Measurements from ENCODE around the gene MAPKBP1.

The MAPKBP1 gene

DNA sequence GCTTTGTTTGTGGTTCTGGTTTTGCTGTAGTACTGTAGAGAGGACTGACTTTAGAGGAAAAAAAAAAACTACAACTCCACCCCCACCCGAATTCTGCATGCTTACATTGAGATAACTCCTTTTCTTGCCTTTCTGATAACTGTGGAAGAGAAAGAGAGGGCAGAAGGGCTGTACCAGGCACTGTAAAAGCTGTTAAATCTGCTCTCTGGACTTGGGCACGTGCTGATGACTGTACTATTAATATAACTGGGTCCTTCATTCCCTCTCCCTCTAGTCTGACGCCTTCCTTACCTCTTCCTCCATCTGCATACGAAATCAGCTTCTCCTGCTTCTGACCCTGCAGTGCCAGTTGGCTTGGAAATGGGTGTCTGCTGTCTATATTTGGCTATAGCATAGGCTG, 15.0 kb downstream of the MAPKBP1 start:
- DNase-seq, result no peak

DNA sequence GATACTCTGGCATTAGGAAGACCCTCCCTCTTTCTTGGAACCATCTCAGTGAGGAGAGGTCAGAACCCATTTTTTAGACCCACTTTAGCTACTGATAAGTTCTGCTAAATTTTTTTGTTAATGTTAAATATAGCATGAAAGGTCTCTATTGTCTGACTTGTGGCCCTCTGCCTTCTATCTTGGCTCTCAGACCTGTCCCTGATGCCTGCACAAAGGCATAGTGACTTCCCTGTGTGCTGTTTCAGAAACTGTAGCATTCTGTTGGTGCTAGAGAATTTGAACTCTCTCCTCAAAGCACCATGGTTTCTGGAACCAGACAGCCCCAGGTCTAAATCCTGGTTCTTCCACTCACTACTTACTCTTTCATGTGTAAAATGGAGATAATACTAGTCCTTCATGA, 15.4 kb downstream of the MAPKBP1 start:
- DNase-seq, result no peak

DNA sequence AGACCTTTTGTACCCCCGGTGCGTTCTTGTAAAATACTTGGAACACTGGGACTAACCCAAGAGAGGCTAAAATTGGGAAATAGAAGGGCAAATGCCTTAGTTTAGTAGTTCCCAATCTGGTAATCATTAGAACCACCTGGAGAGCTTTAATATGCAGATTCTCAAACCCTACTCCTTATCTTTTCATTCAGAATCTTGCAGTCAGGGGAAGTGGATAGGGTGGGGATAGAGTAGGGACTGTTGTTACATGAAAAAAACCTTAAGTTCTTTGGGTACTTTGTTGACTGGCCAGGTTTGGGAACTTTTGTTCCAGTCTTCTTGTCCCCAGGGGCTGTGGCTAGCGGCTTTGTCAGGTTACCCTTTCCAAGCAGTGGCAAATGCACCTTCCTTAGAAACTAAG, 15.9 kb downstream of the MAPKBP1 start:
- DNase-seq, result no peak

DNA sequence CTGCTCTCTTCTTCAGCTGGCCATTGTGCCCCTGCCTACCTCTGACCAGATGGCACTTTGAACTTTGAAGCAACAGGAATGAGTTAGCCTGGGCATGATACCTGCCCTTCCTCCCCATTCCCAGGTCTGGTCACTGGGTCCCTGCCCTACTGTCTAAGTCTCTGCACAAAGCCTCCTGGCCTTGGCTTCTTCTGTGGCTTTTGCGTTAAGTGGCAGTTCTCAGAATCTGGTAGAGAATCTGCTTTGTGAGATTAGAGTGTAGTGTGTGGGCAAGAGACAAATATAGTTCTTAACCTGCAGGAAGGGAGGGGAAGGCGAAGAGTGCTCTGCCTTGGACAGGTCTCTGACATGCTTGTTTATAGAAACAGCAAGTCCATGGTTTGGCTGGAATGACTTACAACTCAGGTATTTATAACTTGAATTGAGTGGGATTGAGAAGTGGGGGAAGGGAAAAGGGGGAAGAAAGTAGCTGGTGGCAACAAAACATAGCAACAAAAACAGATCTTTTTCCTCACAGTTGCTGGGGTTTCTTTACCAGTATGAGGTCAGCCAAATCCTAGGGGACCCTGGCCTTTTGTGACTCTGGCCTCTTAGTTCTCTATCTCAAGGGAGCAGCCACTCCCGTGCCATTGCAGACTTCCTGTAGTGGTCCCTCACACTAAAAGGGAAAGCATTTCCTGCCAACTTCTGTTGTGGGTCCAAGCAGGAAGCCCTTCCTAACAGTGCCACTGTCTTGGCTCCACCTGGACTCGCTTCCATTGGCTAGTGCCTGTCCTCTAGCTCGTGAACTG, 16.7 kb downstream of the MAPKBP1 start:
- no peak for DNase-seq

DNA sequence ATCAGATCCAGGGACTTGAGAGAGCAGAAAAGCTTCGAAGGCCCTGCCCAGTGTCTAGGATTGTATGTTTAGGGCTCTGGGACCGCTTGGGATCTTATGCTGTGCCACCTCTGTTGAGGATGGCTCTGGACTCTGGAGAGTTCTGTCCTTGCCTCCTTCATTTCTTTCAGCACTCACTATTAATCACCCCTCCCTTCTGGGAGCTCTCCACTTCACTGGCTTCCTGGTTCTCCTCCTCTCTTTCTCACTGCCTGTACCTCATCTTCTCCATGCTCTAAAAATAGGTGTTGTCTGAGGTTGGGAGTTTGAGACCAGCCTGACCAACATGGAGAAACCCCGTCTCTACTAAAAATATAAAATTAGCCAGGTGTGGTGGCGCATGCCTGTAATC, 17.3 kb downstream of the MAPKBP1 start:
- DNase-seq, result no peak

DNA sequence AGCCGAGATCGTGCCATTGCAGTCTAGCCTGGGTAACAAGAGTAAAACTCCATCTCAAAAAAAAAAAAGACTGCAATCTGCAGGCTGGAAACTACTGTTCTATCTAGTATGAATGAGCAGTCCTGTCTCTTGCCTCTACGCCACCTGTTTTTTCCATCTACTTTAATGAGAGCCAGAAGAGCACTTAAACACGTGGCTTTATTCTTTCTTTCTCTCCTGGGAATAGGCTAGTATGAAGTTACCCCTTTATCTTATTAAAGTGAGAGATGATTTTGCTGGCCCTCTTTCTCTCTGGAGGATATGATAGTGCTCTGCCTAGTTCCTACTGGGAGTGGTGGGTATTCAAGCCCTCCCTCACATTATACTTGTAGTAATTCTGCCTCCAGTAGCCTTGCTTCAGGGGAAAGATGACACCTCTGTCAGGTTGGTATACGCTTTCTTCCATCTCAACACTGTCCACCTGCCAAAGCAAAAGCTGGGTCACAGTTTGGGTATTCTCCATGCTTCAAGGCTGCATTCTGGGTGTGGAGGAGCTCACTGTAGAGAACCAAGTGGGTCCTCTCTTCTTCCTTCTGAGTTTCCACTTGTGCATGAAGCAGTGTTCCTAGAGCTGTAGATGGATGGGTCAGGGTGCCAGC, 17.8 kb downstream of the MAPKBP1 start:
- no peak for DNase-seq

DNA sequence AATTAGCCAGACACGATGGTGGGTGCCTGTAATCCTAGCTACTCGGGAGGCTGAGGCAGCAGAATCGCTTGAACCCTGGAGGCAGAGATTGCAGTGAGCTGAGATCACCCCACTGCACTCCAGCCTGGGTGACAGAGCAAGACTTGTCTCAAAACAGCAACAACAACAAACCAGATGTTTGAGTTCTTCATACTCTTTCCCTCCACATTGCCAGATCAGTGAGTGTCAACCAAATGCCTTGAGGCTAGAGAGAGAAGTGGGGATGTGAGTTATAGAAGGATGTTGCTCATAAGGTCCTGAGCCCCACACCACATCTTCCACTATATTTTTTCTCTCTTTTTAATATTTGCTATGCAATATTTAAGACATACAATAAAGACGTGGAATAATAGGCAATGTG, 19.8 kb downstream of the MAPKBP1 start:
- DNase-seq, result no peak

DNA sequence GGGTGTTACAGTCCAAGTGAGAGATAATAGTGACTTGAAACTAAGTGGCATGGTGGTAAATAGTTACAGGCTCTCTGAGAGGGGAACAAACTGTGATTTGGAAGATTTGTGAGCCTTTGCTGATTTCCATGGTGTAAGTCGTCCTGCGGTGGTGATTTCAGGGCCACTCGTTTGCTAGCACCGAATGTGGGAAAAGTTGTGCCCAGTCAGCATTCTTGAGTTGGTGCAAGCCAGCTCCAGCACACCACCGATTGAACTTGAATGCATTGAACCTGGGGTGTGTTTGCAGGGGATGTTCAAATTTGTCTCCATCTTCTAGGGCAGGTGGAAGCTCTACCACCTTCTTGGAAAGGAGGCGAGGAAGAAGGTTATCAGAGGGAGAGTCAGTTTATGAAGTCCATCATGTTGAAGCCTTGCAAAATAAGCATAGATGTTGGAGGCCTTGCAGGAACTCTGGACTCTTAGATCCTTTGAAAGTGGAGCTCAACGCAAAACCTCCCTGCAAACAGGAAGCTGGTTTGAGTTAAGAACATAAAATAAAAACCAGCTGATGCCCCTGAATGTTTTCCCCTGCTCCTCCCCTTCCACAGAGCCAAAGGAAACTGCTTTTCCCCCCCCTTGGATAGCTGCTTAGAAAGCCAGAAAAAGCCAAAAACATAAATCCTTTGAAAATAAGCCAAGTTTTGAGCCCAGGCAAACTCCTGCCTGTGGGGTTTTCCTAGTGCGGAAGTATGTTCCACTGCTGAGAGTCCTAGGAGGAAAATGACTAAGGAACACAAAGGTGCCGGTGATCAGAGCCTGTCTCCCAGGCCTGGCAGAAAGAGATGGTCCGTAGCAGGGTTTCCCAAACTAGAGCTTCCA, 21.9 kb downstream of the MAPKBP1 start:
- no peak for DNase-seq

DNA sequence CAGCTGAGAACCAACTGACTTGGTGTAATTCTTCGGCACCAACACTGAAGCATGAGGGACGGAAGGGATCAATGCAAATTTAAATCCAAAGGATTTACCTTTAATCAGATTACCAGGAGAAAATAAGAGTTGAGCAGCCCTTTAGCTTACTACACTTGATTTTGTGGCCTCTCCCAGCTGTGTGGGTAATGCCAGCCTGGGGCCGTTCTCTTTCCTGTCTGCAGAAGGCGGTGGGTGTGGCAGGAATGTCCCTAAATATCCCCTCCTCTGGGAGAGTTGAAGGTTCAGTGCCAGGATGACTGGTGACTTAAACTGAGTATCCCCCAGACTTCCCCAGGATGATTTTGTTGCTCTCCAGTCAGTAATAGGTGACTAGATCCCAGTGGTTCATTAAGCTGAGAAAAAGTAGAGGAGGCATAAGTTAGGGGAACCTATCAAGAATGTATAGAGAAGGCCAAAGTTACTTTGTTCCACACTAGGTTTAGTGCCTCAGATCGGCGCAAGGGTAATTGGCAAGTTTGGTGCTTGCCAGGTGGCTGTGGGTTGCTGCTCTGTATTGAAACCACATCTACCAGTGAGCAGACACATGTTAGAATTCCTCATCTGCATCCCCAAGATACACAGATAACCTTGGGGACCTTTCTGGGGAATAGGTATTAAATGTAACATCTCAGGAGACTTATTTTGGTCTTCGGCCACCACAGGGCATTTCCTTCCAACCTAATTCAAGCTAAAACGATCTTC, 23.1 kb downstream of the MAPKBP1 start:
- no peak for DNase-seq

DNA sequence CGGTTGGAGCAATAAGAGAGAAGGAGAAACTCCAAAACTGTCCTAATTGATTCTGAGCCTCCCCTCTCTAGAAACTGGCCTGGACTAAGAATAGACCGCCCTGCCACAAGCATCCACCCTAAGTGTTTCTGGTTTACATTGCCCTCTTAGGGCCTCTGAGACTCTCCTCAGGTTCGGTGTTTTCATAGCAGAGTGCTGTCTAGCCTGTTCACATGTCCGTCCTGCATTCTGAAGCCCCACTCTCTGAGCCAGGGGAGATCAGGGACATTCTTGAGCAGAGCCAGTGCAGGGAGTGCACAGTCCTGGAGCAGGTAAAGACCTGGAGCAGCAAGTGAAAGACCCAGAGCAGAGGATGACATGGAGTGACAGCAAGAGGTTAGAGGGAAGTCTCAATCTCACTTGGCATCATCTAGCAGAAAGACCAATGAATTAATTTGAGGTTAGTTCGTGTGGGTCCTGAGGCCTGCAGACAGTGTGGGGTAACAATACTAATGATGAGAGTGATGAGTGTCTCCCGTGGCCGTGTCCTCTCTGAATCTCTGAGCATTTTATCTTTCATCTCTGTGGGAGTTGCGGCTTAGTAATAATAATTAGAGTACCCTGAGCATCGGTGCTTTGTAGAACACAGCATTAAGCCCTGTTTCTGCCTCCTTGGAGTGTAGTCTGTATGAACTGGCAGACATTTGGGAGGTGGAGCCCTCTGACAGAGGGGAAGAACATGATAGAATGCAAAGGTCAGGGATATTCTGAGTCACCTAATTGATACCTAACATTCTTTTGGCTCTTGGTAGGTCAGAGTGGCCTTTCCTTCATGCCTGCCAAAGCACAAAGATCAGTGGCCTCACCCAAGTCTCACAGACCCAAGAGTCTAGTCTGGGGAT, 24.6 kb downstream of the MAPKBP1 start:
- DNase-seq, result no peak

DNA sequence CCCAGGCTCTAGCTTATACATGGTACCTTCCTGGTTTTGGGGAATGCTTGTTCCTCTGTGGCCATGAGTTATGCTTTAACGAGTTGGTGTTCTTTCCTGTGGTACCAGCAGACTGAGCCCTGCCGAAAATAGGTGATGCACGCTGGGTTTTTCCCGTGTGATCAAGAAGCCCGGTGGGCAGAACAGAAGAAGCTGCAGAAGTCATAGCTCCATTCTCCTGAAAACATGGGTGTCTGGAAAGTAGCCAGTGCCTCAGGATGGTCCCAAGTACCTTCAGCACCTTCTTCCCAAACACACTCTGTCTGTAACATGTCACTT, 25.2 kb downstream of the MAPKBP1 start:
- DNase-seq, result no peak

DNA sequence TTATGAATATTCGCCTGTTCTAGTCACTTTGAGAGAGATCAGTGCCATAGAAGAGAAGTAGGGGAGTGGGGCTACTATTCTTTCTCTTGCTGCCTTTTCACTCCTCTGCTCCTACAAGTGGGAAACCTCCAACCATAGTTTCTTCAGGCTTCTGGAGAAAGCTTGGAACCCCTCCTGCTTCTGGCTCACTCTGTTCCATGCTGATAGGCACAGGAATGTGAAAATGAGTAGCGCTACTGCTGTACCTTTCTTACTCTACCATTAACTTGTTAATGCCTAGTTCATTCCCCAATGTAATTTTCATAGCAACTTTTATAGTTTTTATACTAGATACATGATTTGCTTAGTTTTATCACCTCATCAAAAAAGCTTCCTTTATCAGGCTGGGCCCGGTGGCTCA, 26.9 kb downstream of the MAPKBP1 start:
- no peak for DNase-seq

DNA sequence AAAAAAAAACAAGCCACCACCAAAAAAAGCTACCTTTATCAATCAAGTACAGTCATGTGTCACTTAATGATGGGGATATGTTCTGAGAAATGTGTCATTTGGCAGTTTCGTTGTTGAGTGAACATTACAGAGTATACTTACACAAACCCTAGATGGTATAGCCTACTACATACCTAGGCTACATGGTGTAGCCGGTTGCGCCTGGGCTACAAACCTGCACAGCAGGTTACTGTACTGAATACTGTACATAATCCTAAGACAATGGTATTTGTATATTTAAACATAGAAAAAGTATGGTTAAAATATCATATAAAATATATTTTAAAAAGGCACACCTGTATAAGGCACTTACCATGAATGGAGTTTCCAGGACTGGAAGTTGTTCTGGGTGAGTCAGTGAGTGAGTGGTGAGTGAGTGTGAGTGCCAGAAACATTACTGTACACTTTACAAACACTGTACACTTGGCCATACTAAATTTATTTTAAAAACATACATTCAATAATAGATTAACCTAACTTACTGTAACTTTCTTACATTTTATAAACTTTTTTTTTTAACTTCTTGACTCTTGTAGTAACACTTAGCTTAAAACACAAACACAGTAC, 27.7 kb downstream of the MAPKBP1 start:
- no peak for DNase-seq

DNA sequence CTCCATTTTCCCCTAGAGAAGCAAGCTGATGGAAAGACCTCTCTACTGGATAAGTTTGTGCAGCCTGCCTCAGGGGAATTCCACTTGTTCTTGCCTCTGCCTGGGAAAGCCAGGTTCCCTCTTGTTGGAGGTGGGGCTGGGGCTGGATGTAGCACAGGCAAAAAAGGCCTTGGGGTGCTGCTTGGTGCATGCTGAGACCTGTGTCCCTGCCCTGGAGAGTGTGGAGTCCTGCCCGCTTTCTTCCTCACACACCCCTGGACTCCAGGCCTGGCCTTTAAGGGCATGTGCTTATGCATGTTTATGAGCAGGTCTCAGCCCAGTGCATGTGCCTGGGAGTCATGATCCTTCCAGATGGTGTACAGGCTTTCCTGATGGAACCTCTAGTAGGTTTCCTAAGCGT, 30.1 kb downstream of the MAPKBP1 start:
- no peak for DNase-seq

DNA sequence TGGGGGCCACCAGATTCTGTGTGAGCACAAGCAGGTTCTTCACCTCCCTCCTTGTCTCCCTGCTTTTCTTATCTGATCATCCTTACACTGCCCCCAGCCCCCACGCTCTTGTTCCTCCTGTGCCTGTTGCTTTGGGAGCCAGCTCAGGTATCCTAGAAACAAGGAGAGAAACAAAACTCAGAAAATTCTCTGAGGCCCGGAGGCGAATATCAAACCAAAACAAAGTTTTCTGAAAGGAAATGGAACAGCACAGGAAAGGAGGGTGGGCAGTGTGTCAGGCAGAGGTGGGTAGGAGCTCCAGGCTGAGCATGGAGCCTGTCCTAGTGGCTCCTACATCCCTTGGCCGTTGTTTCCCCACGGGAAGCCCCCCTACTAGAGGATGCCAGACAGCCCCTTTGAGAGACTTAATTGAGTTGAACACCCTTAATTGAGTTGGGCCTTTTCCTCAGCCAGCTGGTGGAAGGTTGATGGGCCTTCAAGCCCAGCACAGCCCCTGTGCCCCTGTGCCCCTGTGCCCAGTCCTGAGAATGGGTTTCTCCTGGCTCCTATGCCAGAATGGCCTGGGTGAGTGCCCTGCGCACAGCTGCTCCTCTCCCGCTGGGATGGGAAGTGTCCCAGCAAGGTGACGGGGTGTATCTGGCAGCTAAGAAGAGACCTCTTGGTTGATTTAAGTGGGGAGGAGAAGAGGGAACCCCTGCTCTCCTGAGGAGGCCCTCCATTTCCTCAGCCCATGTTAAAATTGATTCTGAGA, 30.8 kb downstream of the MAPKBP1 start:
- no peak for DNase-seq

DNA sequence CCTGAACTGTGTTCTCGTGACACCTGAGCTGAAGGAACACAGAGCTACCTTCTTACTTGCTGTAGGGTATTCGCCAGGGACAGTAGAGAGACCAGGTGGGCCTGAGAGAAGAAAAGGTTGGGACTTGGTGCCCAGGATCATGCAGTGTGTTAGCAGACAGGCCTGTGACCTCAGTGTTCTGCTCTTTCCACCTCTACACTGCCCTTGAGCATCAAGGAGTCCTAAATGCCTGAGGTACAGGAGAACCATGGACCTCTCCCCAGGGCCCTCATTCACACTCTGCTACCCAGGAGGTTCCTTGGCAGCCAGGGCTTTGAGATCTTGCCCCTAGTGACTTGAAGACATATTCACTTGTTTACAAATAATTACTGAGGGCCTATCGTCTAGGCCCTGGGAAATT, 31.4 kb downstream of the MAPKBP1 start:
- DNase-seq, result no peak

DNA sequence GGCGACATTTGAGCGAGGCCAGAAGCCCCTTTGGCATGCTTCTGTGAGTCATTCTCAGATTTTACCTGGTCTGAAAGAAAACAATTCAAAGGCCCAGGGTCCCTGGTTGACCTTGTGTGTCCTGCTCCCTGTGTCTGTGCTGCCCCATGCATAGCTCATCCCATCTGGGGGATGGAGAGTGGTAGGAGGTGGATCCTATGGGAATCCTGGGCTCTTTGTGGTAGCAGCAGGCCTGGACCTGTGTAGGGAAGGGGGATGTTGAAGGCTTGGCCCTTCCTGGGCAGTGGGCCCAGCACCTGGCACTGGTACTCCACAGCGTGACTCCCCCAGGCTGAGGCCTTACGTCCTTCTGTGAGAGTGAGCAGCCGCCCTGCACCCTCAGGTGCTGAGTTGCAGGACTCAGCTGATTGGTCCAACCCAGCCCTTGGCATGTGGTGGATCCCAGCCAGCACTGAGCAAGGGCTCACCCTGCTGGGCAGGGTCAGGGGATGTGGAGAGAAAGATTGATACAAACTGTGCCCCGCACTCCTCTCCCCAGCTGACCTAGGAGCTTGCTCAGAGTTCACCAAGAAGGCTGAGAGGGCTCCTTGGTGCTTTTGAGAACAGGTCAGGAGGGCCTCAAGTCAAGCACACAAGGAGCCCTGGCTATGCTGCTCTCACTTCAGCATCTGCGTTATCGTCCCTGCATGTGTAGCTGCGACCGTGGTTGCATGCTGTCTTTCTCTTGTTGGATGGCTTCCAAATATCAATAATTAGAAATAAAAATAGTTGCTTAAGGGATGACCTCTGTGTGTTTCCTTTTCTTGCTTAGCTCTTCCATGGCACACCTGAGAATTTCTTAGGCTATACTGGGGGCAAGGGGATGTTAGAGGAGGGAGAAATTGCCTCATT, 32.3 kb downstream of the MAPKBP1 start:
- no peak for DNase-seq

DNA sequence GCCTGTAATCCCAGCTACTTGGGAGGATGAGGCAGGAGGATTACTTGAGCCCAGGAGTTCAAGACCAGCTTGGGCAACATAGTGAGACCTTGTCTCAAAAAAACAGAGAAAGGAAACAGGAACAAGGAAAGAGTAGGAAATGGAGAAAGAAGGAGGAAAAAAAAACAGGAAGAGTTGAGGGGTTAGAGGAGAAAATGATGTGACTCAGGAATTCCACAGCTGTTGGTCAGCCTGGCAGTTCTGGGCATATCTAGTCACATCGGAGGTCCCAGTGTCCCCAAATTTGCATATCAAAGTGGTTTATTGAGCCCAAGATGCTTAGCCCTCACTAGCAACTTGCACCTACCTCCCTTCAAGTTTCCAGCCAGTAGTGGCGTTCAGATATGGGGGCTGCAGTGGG, 34.8 kb downstream of the MAPKBP1 start:
- no peak for DNase-seq

DNA sequence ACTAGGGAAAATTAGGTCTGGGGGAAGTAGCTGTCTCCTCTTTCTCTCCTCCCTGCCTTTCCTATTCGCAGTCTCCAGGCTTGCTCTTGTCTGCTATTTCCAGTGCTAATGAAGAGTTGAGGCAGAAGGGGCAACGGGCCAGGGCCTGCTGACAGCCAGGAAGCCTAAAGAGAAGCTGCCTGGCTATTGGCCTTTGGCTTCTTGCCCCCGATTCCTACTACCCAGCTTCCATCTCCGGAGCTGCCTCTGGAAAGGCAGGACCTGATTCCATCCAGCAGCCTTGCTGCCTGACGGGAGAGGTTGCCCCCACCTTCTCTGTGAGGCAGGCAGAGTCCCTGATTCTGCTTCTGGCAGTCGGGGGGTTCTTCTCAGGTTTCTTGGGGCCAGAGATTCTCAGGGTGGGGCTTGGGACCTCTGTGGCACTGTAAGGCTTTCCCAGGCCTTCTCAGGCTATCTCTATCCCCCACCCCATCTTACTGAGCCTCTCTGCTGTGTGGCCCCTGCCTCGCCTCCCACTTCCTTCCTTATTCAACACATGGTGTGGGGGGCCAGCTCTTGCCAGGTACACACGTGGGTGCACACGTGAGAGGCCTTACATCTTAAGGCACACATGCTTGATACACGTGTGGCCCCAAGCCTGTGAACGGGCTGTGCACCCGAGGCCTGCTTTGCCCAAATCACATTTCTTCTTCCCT, 35.4 kb downstream of the MAPKBP1 start:
- no peak for DNase-seq

Data from stimulated activated CD4-positive, alpha-beta T cell treated with anti-CD3 and anti-CD28 coated beads, Interleukin-2, amount 100 ng/mL, for 24 hours (primary cell).